ENCODE results near the gene PTCSC3. TPM values are rescaled to one million over a fixed set of nuclear protein-coding genes. Genes with fewer than 3 reads are reported as not detected.

Gene PTCSC3
- total and polyA plus RNA-seq, 9 of the 15 experiments (the other 6 are each of a cell fraction or from before 2014, with no cell fraction given): not detected

DNA sequence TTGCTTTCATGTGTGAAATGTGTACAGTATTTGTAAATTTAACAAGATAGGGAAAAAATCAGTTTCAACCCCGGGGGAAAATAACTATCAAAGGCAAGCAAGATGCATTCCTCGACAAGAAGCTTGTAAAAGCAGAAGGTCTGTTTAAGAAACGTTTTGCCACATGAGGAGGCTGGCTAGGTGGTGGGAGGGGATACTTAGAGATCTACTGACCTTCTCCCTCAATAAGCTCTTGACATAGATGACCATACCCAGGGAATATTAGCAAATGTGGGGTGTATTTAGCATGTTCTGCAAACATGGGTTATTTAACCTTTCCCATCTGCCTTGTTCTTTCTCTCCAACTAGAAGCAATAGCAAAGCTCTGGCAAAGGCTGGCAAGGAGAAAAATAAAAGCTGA, 4.9 kb downstream of the PTCSC3 start:
- Histone ChIP-seq H3K4me1 (replicated peaks in 1 of 2; ENCODE audit: control insufficient read depth in 2 of 2, insufficient read depth in 2 of 2, low read length in 2 of 2) (no peaks in the 10 kb centered on the region), H3K36me3 (ENCODE audit: control insufficient read depth, insufficient read depth, low read length) (no peaks in the 10 kb centered on the region), H3K9me3 (replicated peaks; ENCODE audit: control insufficient read depth, insufficient read depth, low read depth, low read length) (no peaks in the 10 kb centered on the region), H3K9me1 (ENCODE audit: control insufficient read depth, insufficient read depth, low read length) (no peaks in the 10 kb centered on the region), H2AFZ (ENCODE audit: low read depth, low read length) (no peak overlapping the region), H3K9ac (ENCODE audit: insufficient read depth in 1 of 2, low read depth in 2 of 2, low read length in 2 of 2) (no peak overlapping the region), H3K27me3 (ENCODE audit: control insufficient read depth in 2 of 2, insufficient read depth in 2 of 2, low read length in 2 of 2) (peaks cover 0 to 5% of the 10 kb centered on the region in 2 experiments; a peak in 2 of 5 replicates), H3K79me2 (ENCODE audit: control insufficient read depth, insufficient read depth, low read length) (no peaks in the 10 kb centered on the region), H3K27ac (ENCODE audit: extremely low read depth, low read depth, low read length) (no peak overlapping the region), H3K4me3 (no peak overlapping the region), H4K20me1 (replicated peaks; ENCODE audit: control insufficient read depth, insufficient read depth, low read length) (no peaks in the 10 kb centered on the region), H3K4me2 (ENCODE audit: insufficient read depth, low read length) (no peak overlapping the region)
- ChIA-PET POLR2A (no interaction called here), CTCF (ENCODE audit: low intra/inter-chr PET ratio) (no interaction called here)
- no TSS peak for BruUV-seq (replicated peaks)
- in situ Hi-C loops (cut with MboI) (no loop called here), intact Hi-C loops (cut with micrococcal nuclease) (no loop called here)
- WGBS (ENCODE audit: insufficient coverage, low coverage, missing lambda C conversion rate): 0% methylated on average over 3 of the region's 3 CpGs
- ATAC-seq (no peak), DNase-seq (ENCODE audit: extremely low read depth in 1 of 4, low spot score in 3 of 4) (no peak), FAIRE-seq (no peak)
- no peak for TF ChIP-seq ETV1 (tag; conservative IDR thresholded peaks at IDR 0.05; ENCODE audit: low read depth)
- TF ChIP-seq, protein P1, sequence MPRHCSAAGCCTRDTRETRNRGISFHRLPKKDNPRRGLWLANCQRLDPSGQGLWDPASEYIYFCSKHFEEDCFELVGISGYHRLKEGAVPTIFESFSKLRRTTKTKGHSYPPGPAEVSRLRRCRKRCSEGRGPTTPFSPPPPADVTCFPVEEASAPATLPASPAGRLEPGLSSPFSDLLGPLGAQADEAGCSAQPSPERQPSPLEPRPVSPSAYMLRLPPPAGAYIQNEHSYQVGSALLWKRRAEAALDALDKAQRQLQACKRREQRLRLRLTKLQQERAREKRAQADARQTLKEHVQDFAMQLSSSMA (CRISPR knock-in tag; IDR thresholded peaks at IDR 0.05): no peak
- TF ChIP-seq, protein P2, sequence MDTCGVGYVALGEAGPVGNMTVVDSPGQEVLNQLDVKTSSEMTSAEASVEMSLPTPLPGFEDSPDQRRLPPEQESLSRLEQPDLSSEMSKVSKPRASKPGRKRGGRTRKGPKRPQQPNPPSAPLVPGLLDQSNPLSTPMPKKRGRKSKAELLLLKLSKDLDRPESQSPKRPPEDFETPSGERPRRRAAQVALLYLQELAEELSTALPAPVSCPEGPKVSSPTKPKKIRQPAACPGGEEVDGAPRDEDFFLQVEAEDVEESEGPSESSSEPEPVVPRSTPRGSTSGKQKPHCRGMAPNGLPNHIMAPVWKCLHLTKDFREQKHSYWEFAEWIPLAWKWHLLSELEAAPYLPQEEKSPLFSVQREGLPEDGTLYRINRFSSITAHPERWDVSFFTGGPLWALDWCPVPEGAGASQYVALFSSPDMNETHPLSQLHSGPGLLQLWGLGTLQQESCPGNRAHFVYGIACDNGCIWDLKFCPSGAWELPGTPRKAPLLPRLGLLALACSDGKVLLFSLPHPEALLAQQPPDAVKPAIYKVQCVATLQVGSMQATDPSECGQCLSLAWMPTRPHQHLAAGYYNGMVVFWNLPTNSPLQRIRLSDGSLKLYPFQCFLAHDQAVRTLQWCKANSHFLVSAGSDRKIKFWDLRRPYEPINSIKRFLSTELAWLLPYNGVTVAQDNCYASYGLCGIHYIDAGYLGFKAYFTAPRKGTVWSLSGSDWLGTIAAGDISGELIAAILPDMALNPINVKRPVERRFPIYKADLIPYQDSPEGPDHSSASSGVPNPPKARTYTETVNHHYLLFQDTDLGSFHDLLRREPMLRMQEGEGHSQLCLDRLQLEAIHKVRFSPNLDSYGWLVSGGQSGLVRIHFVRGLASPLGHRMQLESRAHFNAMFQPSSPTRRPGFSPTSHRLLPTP (IDR thresholded peaks at IDR 0.05; ENCODE audit: borderline replicate concordance, extremely low read depth, insufficient read length): no peak

All from K562 (cell line).